Measurements from ENCODE around the gene DHRS7B.

DNA sequence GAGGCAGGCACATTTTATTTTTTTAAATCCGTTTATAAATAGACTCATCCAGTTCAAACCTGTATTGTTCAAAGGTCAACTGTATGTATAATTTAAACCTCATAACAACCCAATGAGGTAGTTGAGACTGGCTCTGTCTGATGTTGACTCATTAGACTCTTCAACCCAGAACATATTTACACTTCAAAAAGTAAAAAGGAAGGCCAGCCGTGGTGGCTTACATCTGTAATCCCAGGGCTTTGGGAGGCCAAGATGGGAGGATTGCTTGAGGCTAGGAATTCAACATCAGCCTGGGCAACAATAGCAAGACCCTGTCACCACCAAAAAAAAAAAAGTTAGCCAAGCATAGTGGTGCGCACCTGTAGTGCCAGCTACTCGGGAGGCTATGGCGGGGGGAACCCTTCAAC lies 32.5 kb upstream of the DHRS7B start:
- TF ChIP-seq, protein P1, sequence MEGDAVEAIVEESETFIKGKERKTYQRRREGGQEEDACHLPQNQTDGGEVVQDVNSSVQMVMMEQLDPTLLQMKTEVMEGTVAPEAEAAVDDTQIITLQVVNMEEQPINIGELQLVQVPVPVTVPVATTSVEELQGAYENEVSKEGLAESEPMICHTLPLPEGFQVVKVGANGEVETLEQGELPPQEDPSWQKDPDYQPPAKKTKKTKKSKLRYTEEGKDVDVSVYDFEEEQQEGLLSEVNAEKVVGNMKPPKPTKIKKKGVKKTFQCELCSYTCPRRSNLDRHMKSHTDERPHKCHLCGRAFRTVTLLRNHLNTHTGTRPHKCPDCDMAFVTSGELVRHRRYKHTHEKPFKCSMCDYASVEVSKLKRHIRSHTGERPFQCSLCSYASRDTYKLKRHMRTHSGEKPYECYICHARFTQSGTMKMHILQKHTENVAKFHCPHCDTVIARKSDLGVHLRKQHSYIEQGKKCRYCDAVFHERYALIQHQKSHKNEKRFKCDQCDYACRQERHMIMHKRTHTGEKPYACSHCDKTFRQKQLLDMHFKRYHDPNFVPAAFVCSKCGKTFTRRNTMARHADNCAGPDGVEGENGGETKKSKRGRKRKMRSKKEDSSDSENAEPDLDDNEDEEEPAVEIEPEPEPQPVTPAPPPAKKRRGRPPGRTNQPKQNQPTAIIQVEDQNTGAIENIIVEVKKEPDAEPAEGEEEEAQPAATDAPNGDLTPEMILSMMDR (IDR thresholded peaks at IDR 0.05), result no peak
- TF ChIP-seq EZH2 (IDR thresholded peaks at IDR 0.05), result no peak
- TF ChIP-seq EZH2phosphoT487 (IDR thresholded peaks at IDR 0.05), result no peak

Measured in neural progenitor cell (in vitro differentiated cells).